ENCODE results near the gene RTN4. TPM values are rescaled to one million over a fixed set of nuclear protein-coding genes. Genes with fewer than 3 reads are reported as not detected.

RTN4 gene
- total RNA-seq, 1 donor from 2014 or later, result 384 TPM

DNA sequence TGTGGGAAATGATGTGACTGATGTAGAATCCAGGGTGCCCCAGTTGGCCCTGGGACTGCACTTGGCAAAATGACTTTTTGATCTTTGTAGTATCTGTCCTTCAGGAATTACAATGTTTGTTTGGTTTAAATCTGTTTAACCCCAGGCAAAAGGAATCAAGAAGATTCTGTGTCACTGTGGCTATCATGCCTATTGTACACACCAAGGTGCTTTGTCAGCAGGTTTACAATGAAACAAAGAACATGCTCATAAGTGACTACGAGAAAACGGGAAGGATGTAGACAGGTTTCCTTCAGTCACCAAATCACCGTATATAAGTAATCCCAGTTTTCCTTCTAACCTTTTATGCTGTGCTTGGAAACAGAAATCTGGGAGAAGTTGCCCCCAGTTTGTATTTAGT is 109.5 kb downstream of the RTN4 start:
- TF ChIP-seq, protein P1, sequence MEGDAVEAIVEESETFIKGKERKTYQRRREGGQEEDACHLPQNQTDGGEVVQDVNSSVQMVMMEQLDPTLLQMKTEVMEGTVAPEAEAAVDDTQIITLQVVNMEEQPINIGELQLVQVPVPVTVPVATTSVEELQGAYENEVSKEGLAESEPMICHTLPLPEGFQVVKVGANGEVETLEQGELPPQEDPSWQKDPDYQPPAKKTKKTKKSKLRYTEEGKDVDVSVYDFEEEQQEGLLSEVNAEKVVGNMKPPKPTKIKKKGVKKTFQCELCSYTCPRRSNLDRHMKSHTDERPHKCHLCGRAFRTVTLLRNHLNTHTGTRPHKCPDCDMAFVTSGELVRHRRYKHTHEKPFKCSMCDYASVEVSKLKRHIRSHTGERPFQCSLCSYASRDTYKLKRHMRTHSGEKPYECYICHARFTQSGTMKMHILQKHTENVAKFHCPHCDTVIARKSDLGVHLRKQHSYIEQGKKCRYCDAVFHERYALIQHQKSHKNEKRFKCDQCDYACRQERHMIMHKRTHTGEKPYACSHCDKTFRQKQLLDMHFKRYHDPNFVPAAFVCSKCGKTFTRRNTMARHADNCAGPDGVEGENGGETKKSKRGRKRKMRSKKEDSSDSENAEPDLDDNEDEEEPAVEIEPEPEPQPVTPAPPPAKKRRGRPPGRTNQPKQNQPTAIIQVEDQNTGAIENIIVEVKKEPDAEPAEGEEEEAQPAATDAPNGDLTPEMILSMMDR (conservative IDR thresholded peaks at IDR 0.05; ENCODE audit: low read depth, low read length), result no peak
- H3K4me3 ChIP-seq (ENCODE audit: low read depth, low read length), result no peak overlapping the region
- DNase-seq (ENCODE audit: low read depth), result no peak

DNA sequence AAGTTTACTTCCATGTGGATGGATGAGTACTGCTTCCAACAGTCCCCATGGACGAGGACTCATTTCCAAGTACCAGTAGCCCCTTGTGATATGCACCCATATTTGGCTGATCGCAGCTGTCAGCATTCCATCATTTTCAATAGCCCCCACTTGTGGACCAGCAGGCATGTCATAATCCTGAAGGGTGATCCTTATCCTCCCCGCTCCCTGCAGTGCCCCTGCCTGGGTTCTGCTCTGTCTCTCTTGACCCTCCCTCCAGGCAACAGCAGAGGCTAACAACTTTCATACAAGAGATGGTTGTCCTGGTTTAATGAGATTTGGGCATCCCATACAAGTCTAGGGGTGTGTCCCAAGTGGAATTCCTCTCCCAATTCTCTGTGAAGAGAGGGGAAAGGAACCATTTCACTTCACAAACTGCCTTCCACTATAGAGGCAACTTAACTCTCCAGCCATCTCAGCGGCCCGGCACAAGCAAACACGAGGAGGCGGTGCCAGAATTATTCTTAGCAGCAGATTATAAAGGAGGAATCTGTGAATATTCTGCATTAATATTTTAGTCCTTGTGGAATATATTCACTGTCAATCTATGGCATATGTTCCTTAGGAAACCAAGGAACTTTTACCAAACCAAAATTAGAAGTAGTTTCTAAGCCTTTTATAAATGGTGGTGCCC is 110.7 kb downstream of the RTN4 start:
- TF ChIP-seq, protein P1 (conservative IDR thresholded peaks at IDR 0.05; ENCODE audit: low read depth, low read length), result no peak
- H3K4me3 ChIP-seq (ENCODE audit: low read depth, low read length), result no peak overlapping the region
- no peak for DNase-seq (ENCODE audit: low read depth)

DNA sequence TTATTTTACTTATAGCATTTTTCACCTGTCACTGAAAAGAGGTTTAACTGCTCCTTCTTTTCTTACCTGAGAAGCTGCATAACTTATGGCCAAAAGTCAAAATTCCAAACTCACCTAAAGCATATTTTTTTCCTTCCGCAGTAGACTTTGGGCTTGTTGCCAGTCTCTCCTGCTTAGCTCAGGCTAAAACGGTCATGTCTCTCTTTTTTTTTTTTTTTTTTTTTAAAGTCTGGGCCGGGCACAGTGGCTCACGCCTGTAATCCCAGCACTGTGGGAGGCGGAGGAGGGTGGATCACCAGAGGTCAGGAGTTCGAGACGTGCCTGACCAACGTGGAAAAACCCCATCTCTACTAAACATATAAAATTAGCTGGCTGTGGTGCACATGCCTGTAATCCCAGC is 113.5 kb downstream of the RTN4 start:
- TF ChIP-seq, protein P1 (conservative IDR thresholded peaks at IDR 0.05; ENCODE audit: low read depth, low read length), result no peak
- peak; percentile 32 for DNase-seq (ENCODE audit: low read depth)
- H3K4me3 ChIP-seq (ENCODE audit: low read depth, low read length), result no peak overlapping the region

DNA sequence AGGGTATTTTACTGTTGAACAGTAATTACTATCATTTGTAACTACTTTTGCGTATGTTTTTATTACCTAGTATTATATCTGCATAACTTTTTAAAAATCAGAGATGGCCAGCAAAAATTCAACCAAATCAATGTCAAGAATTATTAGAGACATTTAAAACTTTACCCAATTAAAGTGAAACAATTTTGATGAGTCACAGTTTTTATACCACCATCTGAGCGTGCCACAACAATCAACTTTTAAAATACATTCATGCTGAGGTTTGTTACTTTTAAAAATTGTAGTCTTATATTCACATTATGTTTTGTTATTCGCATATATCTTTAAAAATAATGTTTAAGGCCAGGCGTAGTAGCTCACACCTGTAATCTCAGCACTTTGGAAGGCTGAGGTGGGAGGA is 114.9 kb downstream of the RTN4 start:
- TF ChIP-seq, protein P1 (conservative IDR thresholded peaks at IDR 0.05; ENCODE audit: low read depth, low read length), result no peak
- DNase-seq (ENCODE audit: low read depth), result no peak

DNA sequence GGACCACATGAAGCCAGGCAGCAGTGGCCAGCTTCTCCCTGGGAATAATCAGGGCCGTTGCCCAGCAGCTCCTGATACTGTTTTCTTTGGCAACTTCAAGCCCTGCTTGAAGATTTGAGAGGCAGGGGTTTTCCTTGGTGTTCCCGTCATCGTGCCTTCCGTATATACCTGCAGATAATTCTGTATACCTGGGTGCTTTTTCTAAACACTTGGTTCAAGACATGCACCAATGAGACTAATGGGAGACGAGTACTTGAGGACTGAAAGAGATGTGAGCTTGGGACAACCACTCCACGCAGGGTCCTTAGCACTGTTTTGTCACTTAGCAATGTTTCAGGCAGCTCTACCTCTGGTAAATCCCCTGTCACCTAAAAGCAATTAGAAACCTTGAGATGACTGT is 118.8 kb downstream of the RTN4 start:
- TF ChIP-seq, protein P1 (conservative IDR thresholded peaks at IDR 0.05; ENCODE audit: low read depth, low read length), result no peak
- no peak for DNase-seq (ENCODE audit: low read depth)
- H3K4me3 ChIP-seq (ENCODE audit: low read depth, low read length), result no peak overlapping the region

More for the DNA sequence above, 114.9 kb downstream of the RTN4 start:
- H3K4me3 ChIP-seq (ENCODE audit: low read depth, low read length), result no peak overlapping the region

DNA sequence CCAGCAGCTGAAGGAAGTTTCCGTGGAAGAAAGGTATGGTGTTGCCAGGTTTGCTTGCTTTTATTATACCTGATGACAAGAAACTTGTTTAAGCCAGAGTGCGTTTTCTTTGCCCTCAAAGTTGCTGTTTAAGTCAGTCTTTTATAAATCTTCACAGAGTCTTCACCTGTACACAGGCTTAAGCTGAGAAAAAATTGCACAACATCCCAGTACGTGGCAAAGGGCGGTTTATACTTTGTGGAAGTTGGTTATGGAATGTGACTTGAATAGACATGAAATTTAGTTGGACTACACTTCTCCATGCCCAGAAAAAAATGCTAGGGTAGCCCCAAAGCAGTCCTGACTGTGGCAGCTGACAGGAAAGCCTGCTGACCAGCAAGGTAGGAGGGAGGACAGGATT is 121.5 kb downstream of the RTN4 start:
- no peak overlapping the region for H3K4me3 ChIP-seq (ENCODE audit: low read depth, low read length)
- TF ChIP-seq, protein P1 (conservative IDR thresholded peaks at IDR 0.05; ENCODE audit: low read depth, low read length), result no peak
- no peak for DNase-seq (ENCODE audit: low read depth)
